A204.1 (cell line): ENCODE results near the gene PLA2G2F.

ENCODE experiments used
- FAIRE-seq: peaks from 2 replicates; lab custom pipeline; 2012; peaks lifted over from hg19 to GRCh38; lab: Jason Lieb, UNC

PLA2G2F gene

GRCh38 chr1:20143318-20143717 is 4.2 kb downstream of the PLA2G2F start:
- no peak for FAIRE-seq

DNA sequence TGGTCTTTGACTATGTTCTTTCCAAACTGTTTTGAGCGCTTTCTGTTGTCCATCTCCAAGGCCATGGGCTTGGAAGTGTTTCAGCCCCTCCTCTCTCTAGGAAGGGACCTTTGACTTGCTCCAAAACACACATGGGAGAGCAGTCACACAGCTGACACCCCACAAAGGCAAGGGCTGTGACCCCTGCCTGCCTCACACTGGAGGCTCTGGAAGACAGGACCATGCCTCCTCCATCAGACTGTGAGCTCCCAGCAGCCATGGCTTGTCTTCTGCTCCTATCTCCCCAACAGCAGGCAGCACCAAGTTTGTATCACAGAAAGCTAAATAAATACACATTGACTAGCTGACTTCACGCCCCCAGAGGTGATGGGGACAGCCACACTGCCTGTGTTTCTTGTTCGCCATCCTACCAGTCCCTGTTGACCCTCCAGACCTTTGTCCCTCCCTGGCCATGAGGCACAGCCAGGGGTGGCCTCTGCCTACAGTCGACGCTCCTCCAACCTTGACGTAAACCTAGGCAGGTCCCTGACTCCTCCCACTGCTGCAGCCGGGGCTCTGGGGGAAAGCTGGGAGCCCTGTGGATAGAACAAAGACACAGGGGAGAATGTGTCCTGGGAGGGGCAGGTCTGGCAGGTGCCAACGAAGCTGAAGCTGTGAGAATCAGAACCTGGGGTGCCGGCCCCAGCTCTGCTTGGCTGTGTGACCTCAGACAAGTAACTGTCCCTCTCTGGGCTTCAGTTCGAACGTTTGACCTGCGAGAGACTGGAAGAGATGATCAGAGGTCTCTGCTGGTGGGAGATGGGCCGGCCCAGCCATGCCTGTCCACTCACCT is 4.8 kb downstream of the PLA2G2F start:
- no peak for FAIRE-seq

DNA sequence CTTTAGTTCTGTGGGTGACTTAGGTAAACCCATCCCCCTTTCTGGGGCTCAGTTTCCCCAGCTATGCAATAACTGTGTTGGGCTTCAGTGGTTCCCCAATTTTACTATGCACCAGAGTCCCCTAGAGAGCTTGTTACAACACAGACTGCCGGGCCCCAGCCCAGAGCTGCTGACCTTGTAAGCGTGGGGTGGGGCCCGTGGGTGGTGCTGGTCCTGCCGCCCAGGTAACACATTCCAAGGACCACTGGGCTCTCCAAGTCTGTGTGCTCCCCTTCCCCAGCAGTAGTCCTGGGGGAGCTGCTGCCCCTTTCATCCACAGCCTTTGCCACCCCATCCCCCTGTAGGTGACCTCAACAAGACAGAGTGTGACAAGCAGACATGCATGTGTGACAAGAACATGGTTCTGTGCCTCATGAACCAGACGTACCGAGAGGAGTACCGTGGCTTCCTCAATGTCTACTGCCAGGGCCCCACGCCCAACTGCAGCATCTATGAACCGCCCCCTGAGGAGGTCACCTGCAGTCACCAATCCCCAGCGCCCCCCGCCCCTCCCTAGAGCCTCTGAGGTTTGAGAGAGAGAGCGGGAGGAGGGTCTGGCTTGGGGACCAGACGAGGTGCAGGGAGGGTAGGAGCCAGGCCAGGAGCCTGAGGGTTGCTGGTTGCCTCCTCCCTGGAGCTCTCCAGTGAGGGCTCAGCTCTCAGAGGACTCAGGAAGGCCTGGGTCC is 8.9 kb downstream of the PLA2G2F start:
- no peak for FAIRE-seq

- no peak for FAIRE-seq
Measured at GRCh38 chr1:20148571-20149500, 9.7 kb downstream of the PLA2G2F start.

GRCh38 chr1:20149601-20150325 is 10.6 kb downstream of the PLA2G2F start:
- FAIRE-seq, result no peak

GRCh38 chr1:20150326-20150705 is 11.2 kb downstream of the PLA2G2F start:
- no peak for FAIRE-seq

- FAIRE-seq, result no peak
Measured at GRCh38 chr1:20150969-20151368, 11.8 kb downstream of the PLA2G2F start.

DNA sequence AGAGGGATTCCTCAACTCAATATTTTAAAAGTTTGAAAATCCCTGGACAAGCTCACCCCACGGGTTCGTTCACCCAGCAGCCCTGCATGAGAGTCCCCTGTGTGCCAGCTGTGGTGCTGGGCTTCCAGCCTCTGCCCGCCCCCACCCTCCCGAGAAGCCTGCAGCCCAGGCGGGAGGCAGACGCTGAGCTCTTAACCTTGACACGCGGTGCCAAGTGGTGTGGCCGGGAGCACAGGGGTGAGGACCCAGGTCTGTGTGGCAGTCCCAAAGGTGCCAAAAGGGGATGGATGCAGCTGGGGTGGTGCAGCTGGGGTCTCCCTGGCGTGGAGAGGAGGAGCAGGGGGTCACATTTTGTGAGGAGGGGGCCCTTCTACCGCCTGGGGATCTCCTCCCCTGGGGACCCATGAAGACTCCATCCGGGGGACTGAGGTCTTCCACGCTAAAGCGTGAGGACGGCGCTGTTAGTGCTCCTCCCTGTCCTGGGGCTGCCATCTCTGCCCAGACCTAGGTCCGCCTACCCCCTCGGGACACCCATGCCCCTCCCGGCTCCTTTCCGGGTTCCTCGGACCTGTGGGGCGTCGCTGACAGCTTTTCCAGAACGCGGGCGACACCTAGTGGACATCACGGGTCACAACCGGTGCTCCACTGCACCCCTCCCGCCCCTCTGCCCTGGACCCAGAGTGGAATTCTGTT is 12.9 kb downstream of the PLA2G2F start:
- FAIRE-seq, result no peak

DNA sequence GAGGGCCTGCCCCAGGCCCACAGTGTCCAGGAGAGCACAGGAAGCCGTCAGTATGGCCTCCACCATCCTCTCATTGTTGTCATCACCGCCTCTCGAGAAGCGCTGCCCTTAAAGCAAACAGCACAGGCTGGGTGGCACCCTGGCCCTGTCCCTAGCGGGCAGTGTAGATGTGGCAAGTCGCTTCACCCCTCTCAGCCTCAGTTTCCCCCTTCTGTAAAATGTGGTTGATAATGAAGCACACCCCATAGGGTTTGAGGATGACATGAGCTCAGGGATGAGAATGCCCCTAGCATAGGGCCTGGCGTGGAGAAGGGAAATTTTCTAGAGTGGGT is 13.4 kb downstream of the PLA2G2F start:
- FAIRE-seq, result no peak

DNA sequence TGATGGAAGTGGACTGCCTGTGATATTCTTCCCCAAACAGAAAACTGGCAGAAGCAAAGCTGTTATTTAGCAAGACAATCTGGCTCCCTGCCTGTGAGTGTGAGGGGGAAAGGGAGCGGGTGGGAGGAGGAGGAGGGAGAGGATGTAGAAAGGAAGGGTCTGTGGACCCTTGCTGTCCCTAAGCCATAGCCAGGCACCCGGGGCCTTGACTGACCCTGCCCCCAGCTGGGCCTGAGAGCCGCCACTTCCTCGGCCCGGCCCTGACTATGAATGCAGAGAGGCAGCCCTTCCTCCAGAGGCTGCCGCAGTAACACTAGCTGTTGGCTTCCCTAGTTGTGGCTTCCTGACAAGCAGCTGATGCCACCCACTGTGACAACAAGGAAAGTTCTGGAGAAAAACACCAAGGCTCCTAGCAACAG is 13.9 kb downstream of the PLA2G2F start:
- FAIRE-seq, result no peak

- no peak for FAIRE-seq
Measured at GRCh38 chr1:20154301-20154831, 15.2 kb downstream of the PLA2G2F start.

DNA sequence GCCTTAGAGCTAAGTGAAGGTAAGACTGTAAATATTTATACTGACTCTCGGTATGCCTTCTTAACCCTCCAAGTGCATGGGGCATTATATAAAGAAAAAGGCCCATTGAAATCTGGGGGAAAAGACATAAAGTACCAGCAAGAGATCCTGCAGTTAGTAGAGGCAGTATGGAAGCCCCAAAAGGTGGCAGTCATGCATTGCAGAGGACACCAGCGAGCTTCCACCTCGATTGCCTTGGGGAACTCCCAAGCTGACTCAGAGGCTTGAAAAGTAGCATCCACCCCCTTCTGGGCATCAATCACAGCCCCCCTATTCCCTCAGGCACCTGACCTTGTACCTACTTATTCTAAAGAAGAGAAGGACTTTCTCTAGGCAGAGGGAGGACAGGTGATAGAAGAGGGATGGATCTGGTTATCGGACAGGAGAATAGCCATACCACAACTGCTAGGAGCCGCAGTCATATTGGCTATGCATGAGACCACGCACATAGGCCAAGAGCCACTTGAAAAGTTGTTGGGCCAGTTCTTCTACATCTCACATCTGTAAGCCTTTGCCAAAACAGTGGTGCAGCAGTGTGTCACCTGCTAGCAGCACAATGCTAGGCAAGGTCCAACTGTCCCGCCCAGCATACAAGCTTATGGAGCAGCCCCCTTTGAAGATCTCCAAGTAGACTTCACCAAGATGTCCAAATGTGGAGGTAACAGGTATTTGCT is 19.4 kb downstream of the PLA2G2F start:
- FAIRE-seq, result no peak

DNA sequence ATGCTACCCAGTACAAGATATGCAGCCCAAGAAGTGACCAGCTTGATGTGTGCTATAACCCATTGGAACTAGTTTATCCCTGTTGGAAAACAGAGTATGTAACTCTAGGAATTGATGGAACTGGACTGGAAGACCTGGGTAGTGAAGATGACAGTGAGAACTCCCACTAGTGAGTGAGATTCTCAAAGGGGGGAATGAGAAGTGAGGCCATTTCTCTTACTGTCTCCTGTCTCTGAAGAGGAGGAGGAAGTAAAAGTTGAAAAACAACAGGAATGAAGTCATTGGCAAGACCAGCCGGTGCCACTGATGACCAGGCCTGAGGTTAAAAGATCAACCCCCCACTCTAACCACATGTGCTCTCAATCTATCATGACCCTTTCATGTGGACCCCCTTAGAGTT is 20.9 kb downstream of the PLA2G2F start:
- no peak for FAIRE-seq

DNA sequence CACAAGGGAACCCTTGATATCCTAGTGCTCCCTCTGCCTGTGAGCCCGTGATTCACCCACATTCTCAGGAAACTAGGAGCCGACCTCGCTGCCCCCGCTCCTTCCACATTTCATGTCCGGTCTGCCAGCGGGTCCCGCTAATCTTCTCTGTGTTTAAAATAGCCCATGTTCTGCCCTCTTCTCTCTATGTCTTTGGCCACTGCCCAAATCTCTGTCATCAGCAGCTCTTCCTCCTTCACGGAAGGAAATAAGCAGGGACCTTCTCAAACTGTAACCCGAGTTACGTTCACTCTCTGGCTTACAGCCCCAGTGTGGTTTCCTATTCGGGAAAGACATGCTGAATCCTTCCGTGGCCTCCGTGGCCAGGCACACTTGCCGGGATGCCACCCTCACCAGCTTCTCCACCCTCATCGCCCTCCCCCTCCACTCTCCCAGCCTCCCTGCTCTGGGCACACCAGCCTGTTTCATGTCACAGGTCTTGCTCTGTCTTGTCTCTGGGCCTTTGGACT is 25.6 kb downstream of the PLA2G2F start:
- no peak for FAIRE-seq

DNA sequence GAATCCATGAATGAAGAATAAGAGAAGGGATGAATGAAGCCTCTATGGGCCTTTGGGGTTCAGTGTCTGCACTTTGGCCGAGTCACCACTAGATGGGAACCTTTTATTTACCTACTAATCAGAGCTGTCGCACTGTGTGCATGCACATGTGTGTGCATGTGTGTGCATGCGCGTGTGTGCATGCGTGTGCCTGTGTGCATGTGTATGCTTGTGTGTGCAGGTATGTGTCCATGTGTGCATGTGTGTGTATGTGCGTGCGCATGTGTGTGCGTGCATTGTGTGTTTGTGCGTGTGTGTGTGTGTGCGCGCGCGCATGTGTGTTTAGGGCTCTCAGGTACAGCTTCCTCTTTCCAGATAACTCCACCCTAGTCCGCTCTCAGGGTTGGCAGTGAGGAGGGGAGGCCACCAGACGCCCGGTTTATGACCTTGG is 26.4 kb downstream of the PLA2G2F start:
- no peak for FAIRE-seq

DNA sequence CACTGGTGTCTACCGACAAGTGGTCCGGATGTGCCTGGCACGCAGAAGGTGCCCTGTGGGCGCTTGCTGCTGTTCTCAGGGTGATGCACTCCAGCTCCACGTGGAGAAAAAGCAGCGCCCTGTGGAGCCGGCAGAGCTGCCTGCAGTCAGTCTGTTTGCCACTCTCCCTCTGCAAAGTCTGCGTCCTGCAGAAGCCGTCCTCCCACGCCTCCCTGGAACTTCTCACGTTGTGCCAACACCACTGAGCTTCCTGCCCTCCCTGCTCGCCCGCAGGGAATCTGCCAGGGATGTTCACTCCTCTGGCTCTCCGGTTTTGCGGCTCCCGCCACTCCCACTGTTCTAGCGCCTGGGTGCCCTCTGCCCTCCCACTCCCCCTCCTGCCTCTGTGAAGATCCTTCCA is 26.9 kb downstream of the PLA2G2F start:
- no peak for FAIRE-seq

DNA sequence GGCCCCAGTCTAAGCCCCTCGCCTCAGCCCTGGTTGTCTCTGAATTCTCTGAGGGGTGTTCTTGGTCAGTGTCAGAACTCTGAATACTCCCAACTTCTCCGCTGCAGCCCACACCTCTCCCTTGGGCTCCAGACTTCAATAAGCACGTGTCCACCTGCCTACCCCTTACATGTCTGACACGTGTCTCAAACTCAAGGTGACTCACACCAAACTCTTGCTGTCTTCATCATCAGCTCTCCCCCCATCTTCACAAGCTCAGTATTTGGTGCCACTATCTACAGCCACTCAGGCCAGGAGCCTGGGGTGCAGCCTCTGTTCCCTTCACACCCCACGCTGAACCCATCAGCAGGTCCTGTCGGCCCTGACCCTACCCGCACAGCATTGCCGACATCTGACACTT is 28.0 kb downstream of the PLA2G2F start:
- no peak for FAIRE-seq

DNA sequence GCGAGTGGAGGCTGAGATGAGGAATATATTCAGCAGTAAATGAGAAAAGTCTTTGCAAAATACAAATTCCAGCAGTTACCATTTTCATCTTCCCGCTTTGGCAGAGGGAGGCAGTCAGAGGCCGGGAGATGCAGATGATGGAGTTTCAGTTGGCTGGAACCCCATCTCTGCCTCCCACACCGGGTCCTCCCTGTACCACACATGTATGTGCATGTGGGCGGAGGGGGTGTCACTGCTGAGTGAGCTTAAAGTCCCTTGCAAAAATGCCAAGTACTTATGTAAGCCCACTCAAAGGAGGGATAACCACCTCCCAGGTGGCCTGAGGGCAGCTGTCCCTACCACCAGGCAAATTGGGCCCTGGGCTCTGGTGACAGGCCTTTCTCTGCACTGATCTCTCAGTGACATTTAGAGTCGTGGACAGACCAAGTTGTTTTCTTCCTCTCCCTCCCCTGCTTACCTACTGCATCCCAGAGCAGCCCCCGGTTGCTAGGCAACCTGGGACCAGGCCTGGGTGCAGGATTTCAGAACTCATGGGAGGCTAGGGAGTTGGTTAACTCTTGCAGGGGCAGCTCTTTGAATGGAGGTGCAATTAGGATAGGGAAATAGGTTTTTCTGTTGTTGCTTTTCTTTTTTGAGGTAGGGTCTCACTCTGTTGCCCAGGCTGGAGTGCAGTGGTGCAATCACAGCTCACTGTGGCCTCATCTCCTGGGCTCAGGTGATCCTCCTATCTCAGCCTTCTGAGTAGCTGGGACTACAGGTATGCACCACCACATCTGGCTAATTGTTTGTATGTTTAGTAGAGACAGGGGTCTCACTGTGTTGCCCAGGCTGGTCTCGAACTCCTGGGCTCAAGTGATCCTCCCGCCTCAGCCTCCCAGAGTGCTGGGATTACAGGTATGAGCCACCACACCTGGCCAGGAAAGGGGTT is 29.7 kb downstream of the PLA2G2F start:
- FAIRE-seq, result no peak

- FAIRE-seq, result no peak
Measured at GRCh38 chr1:20169932-20170331, 30.8 kb downstream of the PLA2G2F start.
